Endothelial cell of umbilical vein (primary cell): ENCODE results near the gene LKAAEAR1. TPM values are rescaled to one million over a fixed set of nuclear protein-coding genes. Genes with fewer than 3 reads are reported as not detected.

ENCODE experiments used
- BruUV-seq: library from RNA; stranded (reverse); fragments of 400-500 nt; replicated peaks from 2 replicates; lab custom pipeline; 2021; lab: Mats Ljungman, UMichigan
- CTCF ChIA-PET: fragments of 300-600, 350-600 bp; sonication (Branson Sonifier 250); formaldehyde crosslinking; loops from one replicate; lab custom pipeline; 2021; ENCODE audit warnings: antibody characterized with exemption, inconsistent platforms; lab: Charles Lee
- POLR2A ChIA-PET: fragments of 300-600, 350-600 bp; sonication (Branson Sonifier 250); formaldehyde crosslinking; loops from one replicate; lab custom pipeline; 2021; ENCODE audit warnings: antibody characterized with exemption, inconsistent platforms; lab: Charles Lee
- DNase-seq: peaks from one replicate; pipeline ENCODE4 v3.0.0-alpha.2; 2011; ENCODE audit warnings: low read depth, low spot score
- FAIRE-seq: peaks from 2 replicates; lab custom pipeline; 2011; peaks lifted over from hg19 to GRCh38; lab: Jason Lieb, UNC
- H2AFZ ChIP-seq: 2 replicates; pipeline ENCODE4 v1.6.0; 2012; ENCODE audit warnings: low read depth, low read length, control low read depth, inconsistent platforms
- H3K27ac ChIP-seq: 2 replicates; pipeline ENCODE4 v1.5.1; 2011; ENCODE audit warnings: low read depth, mild to moderate bottlenecking, control low read depth, low read length, moderate library complexity; ENCODE audit not compliant: insufficient read depth
- H3K27me3 ChIP-seq, 2 experiments: 2 replicates each; pipeline versions ENCODE4 v1.6.0 to v1.6.1; 2011; ENCODE audit warnings: low read length in 2 of 2, mixed read lengths in 1 of 2; ENCODE audit not compliant: control insufficient read depth in 2 of 2, insufficient read depth in 2 of 2
- H3K36me3 ChIP-seq, 2 experiments: 2 replicates in 1 of 2; 3 replicates in 1 of 2; pipeline ENCODE4 v1.5.1; 2011; ENCODE audit warnings: low read length in 2 of 2, mild to moderate bottlenecking in 1 of 2, moderate library complexity in 1 of 2; ENCODE audit not compliant: control insufficient read depth in 2 of 2, insufficient read depth in 2 of 2; ENCODE audit errors: extremely low read depth in 1 of 2
- H3K4me1 ChIP-seq: 3 replicates; pipeline ENCODE4 v1.5.1; 2011; ENCODE audit warnings: mild to moderate bottlenecking, low read length; ENCODE audit not compliant: control insufficient read depth, insufficient read depth; ENCODE audit errors: extremely low read depth
- H3K4me2 ChIP-seq: 2 replicates; pipeline ENCODE4 v1.6.1; 2011; ENCODE audit warnings: low read length, control low read depth, mixed read lengths; ENCODE audit not compliant: insufficient read depth
- H3K4me3 ChIP-seq, 3 experiments: fragments of 200-600 bp in 1 of 3; sonication (generic), shearing (Covaris generic) in 1 of 3; replicated peaks in 1 of 3; 2 replicates each; pipeline ENCODE4 v1.5.1; 2011 to 2016; ENCODE audit warnings: control low read depth in 3 of 3, low read length in 3 of 3, mild to moderate bottlenecking in 2 of 3, inconsistent platforms in 1 of 3, low read depth in 1 of 3, moderate library complexity in 1 of 3; ENCODE audit not compliant: insufficient read depth in 1 of 3
- H3K79me2 ChIP-seq: 2 replicates; pipeline ENCODE4 v1.6.0; 2012; ENCODE audit warnings: low read length, inconsistent platforms; ENCODE audit not compliant: control insufficient read depth, insufficient read depth
- H3K9ac ChIP-seq: replicated peaks from 2 replicates; pipeline ENCODE3; 2011; ENCODE audit warnings: low read length, control low read depth; ENCODE audit not compliant: insufficient read depth; ENCODE audit errors: extremely low read depth
- H3K9me1 ChIP-seq: replicated peaks from 3 replicates; pipeline ENCODE4 v1.6.0; 2011; ENCODE audit warnings: mild to moderate bottlenecking, low read length; ENCODE audit not compliant: control insufficient read depth, insufficient read depth; ENCODE audit errors: extremely low read depth
- H3K9me3 ChIP-seq: replicated peaks from 2 replicates; pipeline ENCODE4 v1.5.1; 2012; ENCODE audit warnings: low read length, inconsistent platforms; ENCODE audit not compliant: control insufficient read depth, insufficient read depth
- H4K20me1 ChIP-seq: replicated peaks from 2 replicates; pipeline ENCODE3; 2011; ENCODE audit warnings: mild to moderate bottlenecking, low read length; ENCODE audit not compliant: control insufficient read depth, insufficient read depth; ENCODE audit errors: extremely low read depth
- CTCF ChIP-seq, 2 donors: IDR thresholded peaks; 1 replicate in 1 of 2; 2 replicates in 1 of 2; pipeline ENCODE4 v1.5.1; 2011; ENCODE audit warnings: low read length in 2 of 2, mild to moderate bottlenecking in 2 of 2, moderate library complexity in 2 of 2, control low read depth in 1 of 2, inconsistent platforms in 1 of 2, low read depth in 1 of 2; ENCODE audit not compliant: insufficient read depth in 1 of 2; ENCODE audit errors: extremely low read depth in 1 of 2
- EZH2 ChIP-seq: IDR thresholded peaks from 2 replicates; pipeline ENCODE4 v1.6.1; 2012; ENCODE audit warnings: borderline replicate concordance, low read depth, mild to moderate bottlenecking, moderate library complexity, low read length, inconsistent platforms; ENCODE audit not compliant: severe bottlenecking
- FOS ChIP-seq: IDR thresholded peaks from 2 replicates; pipeline ENCODE4 v1.6.1; 2011; ENCODE audit warnings: mild to moderate bottlenecking, low read length, moderate library complexity, borderline replicate concordance; ENCODE audit not compliant: insufficient read depth
- GATA2 ChIP-seq: IDR thresholded peaks from 2 replicates; pipeline ENCODE4 v1.7.0; 2011; ENCODE audit warnings: low read depth, mild to moderate bottlenecking, moderate library complexity, mixed read lengths, low read length; ENCODE audit not compliant: insufficient read length, insufficient read depth
- JUN ChIP-seq: IDR thresholded peaks from 2 replicates; pipeline ENCODE4 v1.6.1; 2011; ENCODE audit warnings: borderline replicate concordance, low read depth; ENCODE audit not compliant: insufficient read length, insufficient read depth
- MAX ChIP-seq: IDR thresholded peaks from 2 replicates; pipeline ENCODE4 v1.6.1; 2011; ENCODE audit not compliant: insufficient read depth, insufficient read length
- MYC ChIP-seq: IDR thresholded peaks from one replicate; pipeline ENCODE4 v1.6.1; 2011; ENCODE audit warnings: mild to moderate bottlenecking, low read depth, low read length
- POLR2A ChIP-seq: IDR thresholded peaks from 2 replicates; pipeline ENCODE4 v1.6.1; 2012; ENCODE audit warnings: low read depth, mild to moderate bottlenecking, control low read depth, low read length
- POLR2AphosphoS5 ChIP-seq: IDR thresholded peaks from 2 replicates; pipeline ENCODE4 v1.6.1; 2012; ENCODE audit warnings: low read depth, mild to moderate bottlenecking, control low read depth, low read length, moderate library complexity; ENCODE audit not compliant: insufficient read depth
- dilution Hi-C: fragments of 300-500 bp; cut with MboI; formaldehyde crosslinking; loops from one replicate; pipeline ENCODE4 v1.15.0; 2019; ENCODE audit warnings: low sequenced_read_pairs; ENCODE audit not compliant: extremely low pct_ligation_motif_present
- intact Hi-C: fragments of 100-400 bp; cut with micrococcal nuclease; formaldehyde crosslinking; loops from one replicate; pipeline ENCODE4 v1.10.0; 2022
- polyA plus RNA-seq, 4 experiments: library from polyadenylated mRNA; depleted of rRNA in 3 of 4; stranded (reverse) in 3 of 4; unstranded in 1 of 4; fragments of >200 nt; gene quantifications; 2 replicates each; pipeline versions ENCODE4 v1.2.1 to v1.2.3, GENCODE V29; 2011 to 2012; ENCODE audit warnings: missing spikeins in 1 of 4
- total RNA-seq: library from RNA; stranded (reverse); gene quantifications from 2 replicates; pipeline ENCODE4 v1.2.3, GENCODE V29; 2021

LKAAEAR1 gene
- total and polyA plus RNA-seq, 2 donors (not counting 3 experiments of a cell fraction or from before 2014, with no cell fraction given) = 0.29 TPM; not detected in 1

GRCh38 chr20:64068386-64069208 lies 15.6 kb downstream of the LKAAEAR1 start:
- POLR2A ChIA-PET = no interaction called here
- TF ChIP-seq EZH2 (no peak), MYC (no peak), GATA2 (no peak), JUN (no peak), POLR2AphosphoS5 (no peak), MAX (no peak), CTCF (IDR thresholded peaks at IDR 0.05; ENCODE audit: extremely low read depth in 1 of 2, insufficient read depth in 1 of 2, low read depth in 1 of 2, low read length in 2 of 2) (no peak), POLR2A (no peak), FOS (no peak)
- H2AFZ ChIP-seq = no peak overlapping the region
- no peak overlapping the region for H3K9ac ChIP-seq
- intact Hi-C loops = loop anchor here (1.0 to 10.0 kb wide), 2 partner anchors 29 to 56 kb away; no protein-coding TSS in a partner anchor
- FAIRE-seq (no peak), DNase-seq (no peak)
- H3K27me3 ChIP-seq = no peaks in the 10 kb centered on the region
- BruUV-seq = no TSS peak
- no peak overlapping the region for H3K4me2 ChIP-seq
- CTCF ChIA-PET = interaction anchor here (0.9 to 2.3 kb wide), 4 partner anchors 11 to 530 kb away, joined by 3 to 21 read pairs (median 4); no protein-coding TSS in a partner anchor
- H4K20me1 ChIP-seq = no peaks in the 10 kb centered on the region
- peaks cover 2% of the 10 kb centered on the region for H3K79me2 ChIP-seq
- dilution Hi-C loops = no loop called here
- H3K4me3 ChIP-seq = no peak overlapping the region
- no peak overlapping the region for H3K27ac ChIP-seq
- no peaks in the 10 kb centered on the region for H3K9me1 ChIP-seq
- peaks cover 10% of the 10 kb centered on the region for H3K4me1 ChIP-seq
- no peaks in the 10 kb centered on the region for H3K9me3 ChIP-seq
- peaks cover 0 to 8% of the 10 kb centered on the region in 2 experiments for H3K36me3 ChIP-seq
